Fibroblast of lung (primary cell): ENCODE data around the gene SERPINB13.

Source experiments
- EZH2 ChIP-seq: IDR thresholded peaks from 2 replicates; pipeline ENCODE4 v1.5.1; 2012; ENCODE audit warnings: low read length, control low read depth, mild to moderate bottlenecking; ENCODE audit errors: missing control alignments
- TF ChIP-seq, protein P1 (sequence below), 2 donors: IDR thresholded peaks in 1 of 2; conservative IDR thresholded peaks in 1 of 2; 1 replicate in 1 of 2; 2 replicates in 1 of 2; pipeline ENCODE4 v1.5.1; 2011 to 2012; ENCODE audit warnings: low read length in 2 of 2, control low read depth in 1 of 2, inconsistent platforms in 1 of 2, low read depth in 1 of 2, mild to moderate bottlenecking in 1 of 2

DNA sequence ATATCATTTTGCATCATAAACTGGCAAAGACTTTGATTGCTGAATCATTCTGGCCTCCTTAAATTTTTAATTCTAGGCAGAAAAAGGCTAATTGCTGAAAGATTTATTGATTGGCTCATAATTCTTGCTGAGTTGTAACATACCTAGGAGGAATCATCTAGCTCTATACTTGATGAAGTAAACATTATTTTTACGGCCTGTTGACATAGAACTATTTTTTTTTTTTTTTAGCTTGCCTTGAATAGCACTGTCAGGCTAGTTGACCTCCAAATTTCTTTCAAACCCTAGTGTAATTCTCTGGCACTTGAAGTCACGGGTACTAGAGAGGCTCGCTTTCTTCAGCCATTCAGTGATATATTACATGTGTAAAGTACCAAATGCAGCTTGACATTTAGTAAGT is 42.1 kb upstream of the SERPINB13 start:
- TF ChIP-seq, protein P1, sequence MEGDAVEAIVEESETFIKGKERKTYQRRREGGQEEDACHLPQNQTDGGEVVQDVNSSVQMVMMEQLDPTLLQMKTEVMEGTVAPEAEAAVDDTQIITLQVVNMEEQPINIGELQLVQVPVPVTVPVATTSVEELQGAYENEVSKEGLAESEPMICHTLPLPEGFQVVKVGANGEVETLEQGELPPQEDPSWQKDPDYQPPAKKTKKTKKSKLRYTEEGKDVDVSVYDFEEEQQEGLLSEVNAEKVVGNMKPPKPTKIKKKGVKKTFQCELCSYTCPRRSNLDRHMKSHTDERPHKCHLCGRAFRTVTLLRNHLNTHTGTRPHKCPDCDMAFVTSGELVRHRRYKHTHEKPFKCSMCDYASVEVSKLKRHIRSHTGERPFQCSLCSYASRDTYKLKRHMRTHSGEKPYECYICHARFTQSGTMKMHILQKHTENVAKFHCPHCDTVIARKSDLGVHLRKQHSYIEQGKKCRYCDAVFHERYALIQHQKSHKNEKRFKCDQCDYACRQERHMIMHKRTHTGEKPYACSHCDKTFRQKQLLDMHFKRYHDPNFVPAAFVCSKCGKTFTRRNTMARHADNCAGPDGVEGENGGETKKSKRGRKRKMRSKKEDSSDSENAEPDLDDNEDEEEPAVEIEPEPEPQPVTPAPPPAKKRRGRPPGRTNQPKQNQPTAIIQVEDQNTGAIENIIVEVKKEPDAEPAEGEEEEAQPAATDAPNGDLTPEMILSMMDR (conservative IDR thresholded peaks at IDR 0.05 in 1 of 2, IDR thresholded peaks at IDR 0.05 in 1 of 2; ENCODE audit: low read depth in 1 of 2, low read length in 2 of 2) = no peak
- no peak for TF ChIP-seq EZH2
